SK-N-SH treated with all-trans-retinoic acid at 6 μM for 48 hours (cell line): ENCODE data around the gene COLGALT1.

Source experiments
- ATAC-seq: fragments of 200-7000 bp; cut with Tn5 transposase; 3 replicates; pipeline ENCODE4 v1.9.1; 2020; ENCODE audit warnings: mild to moderate bottlenecking, moderate library complexity
- ARNTL ChIP-seq: fragments of 450-650 bp; formaldehyde crosslinking; IDR thresholded peaks from 2 replicates; pipeline ENCODE4 v1.5.0; 2020; ENCODE audit warnings: low read depth, mild to moderate bottlenecking, moderate library complexity, borderline replicate concordance
- BACH2 ChIP-seq: fragments of 250-450 bp; sonication (Bioruptor Pico); IDR thresholded peaks from 2 replicates; pipeline ENCODE4 v1.9.0; 2021; ENCODE audit warnings: mild to moderate bottlenecking, borderline replicate concordance
- ESRRG ChIP-seq: fragments of 250-450 bp; sonication (Bioruptor Pico); IDR thresholded peaks from 2 replicates; pipeline ENCODE4 v1.6.1; 2021; ENCODE audit warnings: mild to moderate bottlenecking
- GLIS3 ChIP-seq: fragments of 250-450 bp; sonication (Bioruptor Pico); IDR thresholded peaks from 2 replicates; pipeline ENCODE4 v1.5.0; 2020; ENCODE audit warnings: mild to moderate bottlenecking, moderate library complexity
- ISL1 ChIP-seq: fragments of 250-450 bp; sonication (Bioruptor Pico); IDR thresholded peaks from 2 replicates; pipeline ENCODE4 v2.1.2; 2022; ENCODE audit warnings: mild to moderate bottlenecking, moderate library complexity
- OSR1 ChIP-seq: fragments of 250-450 bp; sonication (Bioruptor Pico); IDR thresholded peaks from 2 replicates; pipeline ENCODE4 v1.8.0; 2022; ENCODE audit warnings: moderate library complexity, mild to moderate bottlenecking, inconsistent platforms
- PATZ1 ChIP-seq: fragments of 250-450 bp; sonication (Bioruptor Pico); IDR thresholded peaks from 2 replicates; pipeline ENCODE4 v1.8.0; 2020; ENCODE audit warnings: mild to moderate bottlenecking, moderate library complexity, borderline replicate concordance
- POU6F1 ChIP-seq: fragments of 250-450 bp; sonication (Bioruptor Pico); IDR thresholded peaks from 2 replicates; pipeline ENCODE4 v1.8.0; 2021; ENCODE audit warnings: low read depth, mild to moderate bottlenecking, moderate library complexity, borderline replicate concordance
- PPARA ChIP-seq: fragments of 250-450 bp; sonication (Bioruptor Pico); IDR thresholded peaks from 2 replicates; pipeline ENCODE4 v1.5.0; 2020; ENCODE audit warnings: mild to moderate bottlenecking, borderline replicate concordance
- RARB ChIP-seq: fragments of 250-450 bp; sonication (Bioruptor Pico); IDR thresholded peaks from 2 replicates; pipeline ENCODE4 v1.8.0; 2021; ENCODE audit warnings: mild to moderate bottlenecking, moderate library complexity
- SNAI2 ChIP-seq: fragments of 250-450 bp; sonication (Bioruptor Pico); IDR thresholded peaks from 2 replicates; pipeline ENCODE4 v1.5.0; 2020; ENCODE audit warnings: mild to moderate bottlenecking, moderate library complexity
- TCF4 ChIP-seq: fragments of 250-450 bp; sonication (Bioruptor Pico); IDR thresholded peaks from 2 replicates; pipeline ENCODE4 v1.8.0; 2021; ENCODE audit warnings: mild to moderate bottlenecking, moderate library complexity, borderline replicate concordance
- TOX ChIP-seq: fragments of 250-450 bp; sonication (Bioruptor Pico); IDR thresholded peaks from 2 replicates; pipeline ENCODE4 v1.8.0; 2021; ENCODE audit warnings: mild to moderate bottlenecking, moderate library complexity, borderline replicate concordance
- ZC3H10 ChIP-seq: fragments of 250-450 bp; sonication (Bioruptor Pico); IDR thresholded peaks from 2 replicates; pipeline ENCODE4 v1.5.1; 2021; ENCODE audit warnings: mild to moderate bottlenecking, moderate library complexity
- ZFP3 ChIP-seq: fragments of 250-450 bp; sonication (Bioruptor Pico); IDR thresholded peaks from 2 replicates; pipeline ENCODE4 v1.5.0; 2020; ENCODE audit warnings: mild to moderate bottlenecking, moderate library complexity
- ZFP30 ChIP-seq: fragments of 450-650 bp; formaldehyde crosslinking; IDR thresholded peaks from 2 replicates; pipeline ENCODE4 v1.5.0; 2022; ENCODE audit warnings: mild to moderate bottlenecking, moderate library complexity
- ZNF565 ChIP-seq: fragments of 450-650 bp; formaldehyde crosslinking; conservative IDR thresholded peaks from 2 replicates; pipeline ENCODE4 v1.5.0; 2020; ENCODE audit warnings: low read depth, mild to moderate bottlenecking, moderate library complexity
- ZNF70 ChIP-seq: fragments of 450-650 bp; formaldehyde crosslinking; IDR thresholded peaks from 2 replicates; pipeline ENCODE4 v1.5.0; 2020; ENCODE audit warnings: mild to moderate bottlenecking, moderate library complexity
- ZNF8 ChIP-seq: fragments of 450-650 bp; formaldehyde crosslinking; IDR thresholded peaks from 2 replicates; pipeline ENCODE4 v1.5.0; 2020; ENCODE audit warnings: mild to moderate bottlenecking, moderate library complexity
- TF ChIP-seq, protein P1 (sequence below): fragments of 250-450 bp; sonication (Bioruptor Pico); IDR thresholded peaks from 2 replicates; pipeline ENCODE4 v1.5.1; 2021; ENCODE audit warnings: mild to moderate bottlenecking, moderate library complexity

The COLGALT1 gene

DNA sequence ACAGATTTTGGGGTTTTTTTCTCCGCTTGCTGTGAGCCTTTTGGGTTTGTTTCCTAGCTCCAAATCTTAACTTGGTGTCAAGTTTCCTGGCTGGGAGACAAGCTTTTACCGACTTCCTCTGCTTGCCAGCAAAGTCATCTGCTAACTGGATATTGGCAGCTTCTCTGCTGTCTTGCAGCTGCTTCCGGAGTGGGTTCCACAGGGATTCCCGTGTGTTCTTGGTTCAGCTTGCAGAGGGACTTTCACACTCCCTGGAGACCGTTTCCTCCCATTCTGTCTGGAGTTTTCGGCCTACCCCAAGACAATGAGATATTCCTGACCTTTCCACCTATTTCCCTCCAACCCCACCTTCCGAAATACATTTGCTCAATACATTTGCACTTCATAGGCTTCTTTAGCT, 2.2 kb upstream of the COLGALT1 start:
- ATAC-seq = no peak

GRCh38 chr19:17554968-17555479, 425 bp upstream of the COLGALT1 start:
- no peak for ATAC-seq
- no peak for TF ChIP-seq ZNF565 (CRISPR knock-in tag)
- no peak for TF ChIP-seq OSR1 (CRISPR knock-in tag)
- TF ChIP-seq PATZ1 = no peak
- no peak for TF ChIP-seq ESRRG (CRISPR knock-in tag)
- no peak for TF ChIP-seq ZNF8 (CRISPR knock-in tag)
- TF ChIP-seq ZC3H10 (CRISPR knock-in tag) = no peak
- TF ChIP-seq ZFP30 (CRISPR knock-in tag) = no peak
- TF ChIP-seq ARNTL = no peak
- no peak for TF ChIP-seq ZFP3 (CRISPR knock-in tag)
- TF ChIP-seq, protein P1, sequence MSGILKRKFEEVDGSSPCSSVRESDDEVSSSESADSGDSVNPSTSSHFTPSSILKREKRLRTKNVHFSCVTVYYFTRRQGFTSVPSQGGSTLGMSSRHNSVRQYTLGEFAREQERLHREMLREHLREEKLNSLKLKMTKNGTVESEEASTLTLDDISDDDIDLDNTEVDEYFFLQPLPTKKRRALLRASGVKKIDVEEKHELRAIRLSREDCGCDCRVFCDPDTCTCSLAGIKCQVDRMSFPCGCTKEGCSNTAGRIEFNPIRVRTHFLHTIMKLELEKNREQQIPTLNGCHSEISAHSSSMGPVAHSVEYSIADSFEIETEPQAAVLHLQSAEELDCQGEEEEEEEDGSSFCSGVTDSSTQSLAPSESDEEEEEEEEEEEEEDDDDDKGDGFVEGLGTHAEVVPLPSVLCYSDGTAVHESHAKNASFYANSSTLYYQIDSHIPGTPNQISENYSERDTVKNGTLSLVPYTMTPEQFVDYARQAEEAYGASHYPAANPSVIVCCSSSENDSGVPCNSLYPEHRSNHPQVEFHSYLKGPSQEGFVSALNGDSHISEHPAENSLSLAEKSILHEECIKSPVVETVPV = no peak
- no peak for TF ChIP-seq TOX (CRISPR knock-in tag)
- no peak for TF ChIP-seq PPARA (CRISPR knock-in tag)

More for the DNA sequence above, 2.2 kb upstream of the COLGALT1 start:
- TF ChIP-seq POU6F1 (CRISPR knock-in tag) = no peak
- TF ChIP-seq GLIS3 = no peak
- TF ChIP-seq SNAI2 = no peak
- TF ChIP-seq BACH2 = no peak
- no peak for TF ChIP-seq TOX (CRISPR knock-in tag)
- no peak for TF ChIP-seq TCF4 (CRISPR knock-in tag)
- TF ChIP-seq ZNF70 = no peak
- TF ChIP-seq ZFP3 (CRISPR knock-in tag) = no peak

DNA sequence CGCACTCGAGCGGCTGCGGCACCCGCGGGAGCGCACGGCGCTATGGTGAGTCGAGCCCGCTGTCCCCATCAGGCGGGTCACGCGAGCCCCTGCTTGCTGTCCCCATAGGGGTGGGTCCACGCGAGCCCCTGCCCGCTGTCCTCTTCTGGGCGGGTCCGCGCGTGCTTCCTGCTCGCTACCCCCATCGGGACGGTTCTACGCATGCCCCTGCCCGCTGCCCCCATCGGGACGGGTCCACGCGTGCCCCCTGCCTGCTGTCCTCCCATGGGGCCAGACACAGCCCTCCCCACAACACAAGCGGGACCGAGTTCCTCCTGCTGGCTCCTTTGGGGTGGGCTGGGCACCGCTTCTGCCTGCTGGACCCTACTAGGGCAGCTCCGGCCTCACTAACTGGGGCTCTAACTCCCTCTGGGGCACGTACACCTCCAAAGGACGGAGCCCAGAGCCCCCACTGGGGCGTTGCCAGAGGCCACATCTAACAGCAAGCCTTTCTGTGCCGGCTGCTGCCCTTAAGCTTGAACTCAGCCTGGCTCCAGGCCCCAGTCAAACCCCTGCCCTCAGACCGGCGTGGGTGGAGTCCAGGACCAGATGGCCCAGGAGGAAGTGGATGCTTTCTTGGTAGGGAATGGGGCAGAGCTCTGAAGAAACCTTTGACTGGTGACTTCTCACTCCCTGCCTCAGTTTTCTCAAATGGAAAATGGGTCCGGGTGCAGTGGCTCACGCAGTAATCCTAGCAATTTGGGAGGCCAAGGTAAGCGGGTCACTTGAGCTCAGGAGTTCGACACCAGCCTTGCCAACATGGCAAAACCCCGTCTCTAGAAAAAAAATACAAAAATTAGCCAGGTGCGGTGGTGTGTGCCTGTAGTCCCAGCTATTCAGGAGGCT, 722 bp downstream of the COLGALT1 start:
- no peak for TF ChIP-seq ZNF8 (CRISPR knock-in tag)
- no peak for TF ChIP-seq OSR1 (CRISPR knock-in tag)
- no peak for TF ChIP-seq ARNTL
- no peak for TF ChIP-seq ESRRG (CRISPR knock-in tag)
- TF ChIP-seq ZNF565 (CRISPR knock-in tag) = no peak
- TF ChIP-seq ISL1 = no peak
- no peak for TF ChIP-seq GLIS3
- no peak for TF ChIP-seq TCF4 (CRISPR knock-in tag)
- no peak for TF ChIP-seq RARB (CRISPR knock-in tag)
- no peak for TF ChIP-seq SNAI2
- no peak for TF ChIP-seq ZFP3 (CRISPR knock-in tag)
- no peak for TF ChIP-seq PPARA (CRISPR knock-in tag)
- ATAC-seq = peak; percentile 80

DNA sequence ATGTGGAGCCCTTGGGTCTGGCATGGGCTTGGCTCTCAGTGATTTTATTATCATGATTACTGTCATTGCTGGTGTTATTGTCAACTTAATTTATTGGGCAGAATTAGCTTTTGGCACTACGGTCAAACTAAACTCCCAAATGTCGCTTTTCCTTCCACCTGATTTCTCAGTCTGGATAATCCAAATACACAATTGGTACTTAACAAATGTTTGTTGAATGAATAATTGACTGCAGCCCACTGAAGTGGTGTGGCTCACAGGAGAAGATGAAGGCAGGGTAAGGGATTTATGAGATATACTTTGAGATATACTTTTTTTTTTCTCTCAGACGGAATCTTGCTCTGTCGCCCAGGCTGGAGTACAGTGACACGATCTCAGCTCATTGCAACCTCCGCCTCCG, 1.5 kb downstream of the COLGALT1 start:
- no peak for ATAC-seq
- TF ChIP-seq SNAI2 (no peak), ZNF565 (CRISPR knock-in tag) (no peak), ZFP3 (CRISPR knock-in tag) (no peak), ZFP30 (CRISPR knock-in tag) (no peak), PATZ1 (no peak), ZNF70 (no peak), PPARA (CRISPR knock-in tag) (no peak)
- TF ChIP-seq, all 23 proteins: peak for 0
